ENCODE measurements around the gene KRTAP12-1. TPM values are rescaled to one million over a fixed set of nuclear protein-coding genes. Genes with fewer than 3 reads are reported as not detected.

KRTAP12-1 gene
- total and polyA plus RNA-seq, 9 of the 15 experiments (the other 6 are each of a cell fraction or from before 2014, with no cell fraction given) = not detected

- POLR2A ChIA-PET = interaction anchor here (0.8 kb wide), 1 partner anchor 1305 kb away, joined by 3 read pairs; no protein-coding TSS in a partner anchor
- in situ Hi-C loops (cut with MboI) = no loop called here
These were observed 15.3 kb downstream of the KRTAP12-1 start, which contains the start of gene KRTAP12-2 for GRCh38 chr21:44666401-44667320. KRTAP12-2 (minus strand) TSS chr21:44666927; CDS start chr21:44666886, 41 bp downstream.

More at GRCh38 chr21:44666401-44667320, 15.3 kb downstream of the KRTAP12-1 start, which contains the start of gene KRTAP12-2:
- no peaks in the 10 kb centered on the region for H3K27me3 ChIP-seq (ENCODE audit: control insufficient read depth in 2 of 2, insufficient read depth in 2 of 2, low read length in 2 of 2)
- ATAC-seq (no peak), DNase-seq (ENCODE audit: extremely low read depth in 1 of 4, low spot score in 3 of 4) (no peak), FAIRE-seq (no peak)
- TF ChIP-seq SIX5 (IDR thresholded peaks at IDR 0.05; ENCODE audit: borderline replicate concordance in 1 of 2, insufficient read depth in 1 of 2, low read depth in 1 of 2, low read length in 2 of 2) (no peak), NFE2L1 (tag; IDR thresholded peaks at IDR 0.05; ENCODE audit: borderline replicate concordance, low read depth) (no peak), ZNF639 (CRISPR knock-in tag; conservative IDR thresholded peaks at IDR 0.05 in 1 of 2, IDR thresholded peaks at IDR 0.05 in 1 of 2) (no peak), HLTF (IDR thresholded peaks at IDR 0.05) (no peak), DMBX1 (CRISPR knock-in tag; IDR thresholded peaks at IDR 0.05; ENCODE audit: borderline replicate concordance) (no peak), HINFP (tag; conservative IDR thresholded peaks at IDR 0.05; ENCODE audit: low read depth) (no peak), ZNF311 (CRISPR knock-in tag; IDR thresholded peaks at IDR 0.05) (no peak), ZFP36 (IDR thresholded peaks at IDR 0.05; ENCODE audit: low read depth, low read length, partially characterized antibody) (no peak)
- H3K79me2 ChIP-seq (ENCODE audit: control insufficient read depth, insufficient read depth, low read length) = no peaks in the 10 kb centered on the region
- no peaks in the 10 kb centered on the region for H3K36me3 ChIP-seq (ENCODE audit: control insufficient read depth, insufficient read depth, low read length)
- BruUV-seq (replicated peaks) = no TSS peak
- peaks cover 4% of the 10 kb centered on the region for H3K9me3 ChIP-seq (replicated peaks; ENCODE audit: control insufficient read depth, insufficient read depth, low read depth, low read length)
- no peak within 1 kb of the TSS for H3K27ac ChIP-seq (ENCODE audit: extremely low read depth, low read depth, low read length)
- no peak within 1 kb of the TSS for H3K9ac ChIP-seq (ENCODE audit: insufficient read depth in 1 of 2, low read depth in 2 of 2, low read length in 2 of 2)
- H3K4me1 ChIP-seq (replicated peaks in 1 of 2; ENCODE audit: control insufficient read depth in 2 of 2, insufficient read depth in 2 of 2, low read length in 2 of 2) = no peaks in the 10 kb centered on the region
- H3K4me2 ChIP-seq (ENCODE audit: insufficient read depth, low read length) = no peak within 1 kb of the TSS
- H2AFZ ChIP-seq (ENCODE audit: low read depth, low read length) = no peak within 1 kb of the TSS
- no peaks in the 10 kb centered on the region for H4K20me1 ChIP-seq (replicated peaks; ENCODE audit: control insufficient read depth, insufficient read depth, low read length)
- H3K4me3 ChIP-seq = no peak within 1 kb of the TSS
- intact Hi-C loops (cut with micrococcal nuclease) = no loop called here
- under 1% methylated on average over 19 of the region's 19 CpGs for WGBS (ENCODE audit: insufficient coverage, low coverage, missing lambda C conversion rate)
- H3K9me1 ChIP-seq (ENCODE audit: control insufficient read depth, insufficient read depth, low read length) = no peaks in the 10 kb centered on the region
- CTCF ChIA-PET (ENCODE audit: low intra/inter-chr PET ratio) = no interaction called here
